IPS-NIHi7 (cell line): ENCODE data around the gene OSTF1.

Experiments used
- DNase-seq: peaks from one replicate; pipeline ENCODE4 v3.0.0; 2012; ENCODE audit warnings: mixed read lengths; ENCODE audit errors: extremely low spot score

Gene OSTF1

GRCh38 chr9:75084081-75084672 lies 4.1 kb upstream of the OSTF1 start:
- no peak for DNase-seq

GRCh38 chr9:75085640-75086039 lies 2.7 kb upstream of the OSTF1 start:
- DNase-seq, result no peak

- no peak for DNase-seq
Observed at GRCh38 chr9:75086541-75087288, 1.6 kb upstream of the OSTF1 start.

- peak; percentile 13 for DNase-seq
Observed at GRCh38 chr9:75087289-75087823, 958 bp upstream of the OSTF1 start.

- peak; percentile 52 for DNase-seq
Observed at GRCh38 chr9:75088646-75089372, 495 bp downstream of the OSTF1 start.

- no peak for DNase-seq
Observed at GRCh38 chr9:75089373-75089766, 1.1 kb downstream of the OSTF1 start.

- no peak for DNase-seq
Observed at GRCh38 chr9:75090579-75090978, 2.3 kb downstream of the OSTF1 start.

GRCh38 chr9:75092766-75093165 lies 4.5 kb downstream of the OSTF1 start:
- no peak for DNase-seq

GRCh38 chr9:75096796-75097195 lies 8.5 kb downstream of the OSTF1 start:
- no peak for DNase-seq

GRCh38 chr9:75101004-75101588 lies 12.8 kb downstream of the OSTF1 start:
- DNase-seq, result no peak

GRCh38 chr9:75102177-75102790 lies 14.0 kb downstream of the OSTF1 start:
- no peak for DNase-seq

GRCh38 chr9:75104607-75105006 lies 16.3 kb downstream of the OSTF1 start:
- no peak for DNase-seq

GRCh38 chr9:75105019-75105540 lies 16.8 kb downstream of the OSTF1 start:
- no peak for DNase-seq

GRCh38 chr9:75105841-75106240 lies 17.5 kb downstream of the OSTF1 start:
- DNase-seq, result no peak

GRCh38 chr9:75106857-75107256 lies 18.5 kb downstream of the OSTF1 start:
- DNase-seq, result no peak

GRCh38 chr9:75108571-75108970 lies 20.3 kb downstream of the OSTF1 start:
- no peak for DNase-seq

GRCh38 chr9:75109210-75109839 lies 21.0 kb downstream of the OSTF1 start:
- no peak for DNase-seq

GRCh38 chr9:75111019-75111622 lies 22.8 kb downstream of the OSTF1 start:
- no peak for DNase-seq

GRCh38 chr9:75112789-75113188 lies 24.5 kb downstream of the OSTF1 start:
- DNase-seq, result no peak

GRCh38 chr9:75116306-75116705 lies 28.0 kb downstream of the OSTF1 start:
- DNase-seq, result no peak

- no peak for DNase-seq
Observed at GRCh38 chr9:75117564-75117963, 29.2 kb downstream of the OSTF1 start.
